ENCODE results near the gene RFESD.

GRCh38 chr5:95611396-95611795, 35.2 kb upstream of the RFESD start:
- no peak for TF ChIP-seq CTCF (IDR thresholded peaks at IDR 0.05; ENCODE audit: low read depth, low read length)
- TF ChIP-seq EZH2phosphoT487 (IDR thresholded peaks at IDR 0.05; ENCODE audit: low read depth), result no peak
